Esophagus squamous epithelium (tissue), 5 donors: ENCODE results near the gene LDLRAD4. TPM values are rescaled to one million over a fixed set of nuclear protein-coding genes. Genes with fewer than 3 reads are reported as not detected.

Experiments
- DNase-seq: peaks from one replicate; lab custom pipeline; 2025; lab: John Stamatoyannopoulos, UW
- H3K27ac ChIP-seq, 4 donors: fragments of 200-600 bp; sonication (generic); one replicate each; pipeline ENCODE4 v1.5.1; 2016 to 2019; ENCODE audit warnings: mild to moderate bottlenecking in 1 of 4
- H3K27me3 ChIP-seq, 4 donors: fragments of 200-600 bp; sonication (generic); 1 replicate in 3 of 4; 2 replicates in 1 of 4; pipeline versions ENCODE4 v1.5.1 to v1.6.0; 2017 to 2021; ENCODE audit warnings: antibody characterized with exemption in 1 of 4
- H3K36me3 ChIP-seq, 3 donors: fragments of 200-600 bp; sonication (generic); one replicate each; pipeline ENCODE4 v1.5.1; 2016 to 2019
- H3K4me1 ChIP-seq, 3 donors: fragments of 200-600 bp; sonication (generic); one replicate each; pipeline ENCODE4 v1.5.1; 2017 to 2019
- H3K4me3 ChIP-seq, 4 donors: fragments of 200-600 bp; sonication (generic); 1 replicate in 3 of 4; 2 replicates in 1 of 4; pipeline ENCODE4 v1.5.1; 2016 to 2019; ENCODE audit warnings: mild to moderate bottlenecking in 2 of 4, moderate library complexity in 1 of 4
- H3K9me3 ChIP-seq, 3 donors: fragments of 200-600 bp; sonication (generic); one replicate each; pipeline ENCODE4 v1.5.1; 2016 to 2019
- CTCF ChIP-seq, 6 experiments: fragments of 450-650 bp in 4 of 6; fragments of 200-600 bp in 2 of 6; sonication (generic) in 2 of 6; IDR thresholded peaks; one replicate each; pipeline ENCODE4 v1.5.1; 2016 to 2019; ENCODE audit warnings: antibody characterized with exemption in 6 of 6, mild to moderate bottlenecking in 4 of 6, moderate library complexity in 4 of 6
- POLR2A ChIP-seq, 4 donors: fragments of 450-650 bp; IDR thresholded peaks; one replicate each; pipeline ENCODE4 v1.6.1; 2017; ENCODE audit warnings: antibody characterized with exemption in 4 of 4, mild to moderate bottlenecking in 4 of 4, moderate library complexity in 3 of 4
- WGBS, 2 donors: methylation state at CpG; one replicate each; pipeline ENCODE4 v1.1.5; 2018; 5-methylcytosine and 5-hydroxymethylcytosine counted together
- intact Hi-C: fragments of 100-400 bp; cut with DNase I; formaldehyde crosslinking; loops from one replicate; pipeline ENCODE4 v1.15.0; 2022
- total RNA-seq, 4 donors: library from RNA; depleted of rRNA; stranded (reverse); fragments of >200 nt; gene quantifications; one replicate each; pipeline ENCODE4 v1.1.0, GENCODE V29; 2016
- donor health status: DM: yes; HTN: yes; CAD: no.

Gene LDLRAD4
- total RNA-seq, 4 donors from 2014 or later: 0.91 to 17.9 (median 6.8) TPM

GRCh38 chr18:13376298-13376840 is 157.8 kb downstream of the LDLRAD4 start:
- no peak for DNase-seq
- Histone ChIP-seq H3K4me3 (peak overlapping the region in 1 of 4 donors; percentile 8), H3K9me3 (no peaks in the 10 kb centered on the region), H3K27ac (peak overlapping the region in 2 of 4 donors; percentile 33 to 69), H3K36me3 (no peaks in the 10 kb centered on the region), H3K4me1 (peaks cover 6 to 60% (median 33%) of the 10 kb centered on the region in 3 donors), H3K27me3 (no peaks in the 10 kb centered on the region)
- WGBS, 2 donors: 85 to 96% methylated on average over 8 to 11 of the region's 23 CpGs
- intact Hi-C loops: no loop called here
- no peak for TF ChIP-seq CTCF (IDR thresholded peaks at IDR 0.05)
- TF ChIP-seq POLR2A (IDR thresholded peaks at IDR 0.05): no peak

GRCh38 chr18:13376841-13377351 is 158.3 kb downstream of the LDLRAD4 start:
- no peaks in the 10 kb centered on the region for H3K9me3 ChIP-seq
- H3K27ac ChIP-seq: peak overlapping the region in 2 of 4 donors; percentile 33 to 69
- H3K36me3 ChIP-seq: no peaks in the 10 kb centered on the region
- peaks cover 6 to 61% (median 35%) of the 10 kb centered on the region in 3 donors for H3K4me1 ChIP-seq
- no peak for TF ChIP-seq POLR2A (IDR thresholded peaks at IDR 0.05)
- 80 to 84% methylated on average over 4 to 9 of the region's 14 CpGs for WGBS, 2 donors
- H3K27me3 ChIP-seq: no peaks in the 10 kb centered on the region
- intact Hi-C loops: no loop called here
- peak overlapping the region in 1 of 4 donors; percentile 8 for H3K4me3 ChIP-seq
- no peak for DNase-seq

- no peak for DNase-seq
- intact Hi-C loops: no loop called here
Measured at GRCh38 chr18:13377496-13377895, 158.9 kb downstream of the LDLRAD4 start.

GRCh38 chr18:13378150-13378549 is 159.6 kb downstream of the LDLRAD4 start:
- no peaks in the 10 kb centered on the region for H3K9me3 ChIP-seq
- H3K27ac ChIP-seq: no peak overlapping the region
- DNase-seq: no peak
- intact Hi-C loops: no loop called here
- no peak for TF ChIP-seq POLR2A (IDR thresholded peaks at IDR 0.05)
- no peak for TF ChIP-seq CTCF (IDR thresholded peaks at IDR 0.05)
- no peaks in the 10 kb centered on the region for H3K36me3 ChIP-seq
- peaks cover 6 to 65% (median 36%) of the 10 kb centered on the region in 3 donors for H3K4me1 ChIP-seq
- H3K4me3 ChIP-seq: no peak overlapping the region
- H3K27me3 ChIP-seq: no peaks in the 10 kb centered on the region
- 64 to 91% methylated on average over 6 to 9 of the region's 9 CpGs for WGBS, 2 donors

More at GRCh38 chr18:13377496-13377895, 158.9 kb downstream of the LDLRAD4 start:
- H3K27ac ChIP-seq: peak overlapping the region in 1 of 4 donors; percentile 33
- WGBS, 2 donors: 84 to 100% methylated on average over 6 to 7 of the region's 8 CpGs
- TF ChIP-seq POLR2A (IDR thresholded peaks at IDR 0.05) (no peak), CTCF (IDR thresholded peaks at IDR 0.05) (no peak)
- no peak overlapping the region for H3K4me3 ChIP-seq
- H3K36me3 ChIP-seq: no peaks in the 10 kb centered on the region
- no peaks in the 10 kb centered on the region for H3K9me3 ChIP-seq
- peaks cover 6 to 60% (median 32%) of the 10 kb centered on the region in 3 donors for H3K4me1 ChIP-seq
- no peaks in the 10 kb centered on the region for H3K27me3 ChIP-seq

- WGBS, 2 donors: 67 to 68% methylated on average over 6 to 7 of the region's 7 CpGs
Measured at GRCh38 chr18:13379062-13379865, 160.7 kb downstream of the LDLRAD4 start.

More at GRCh38 chr18:13379062-13379865, 160.7 kb downstream of the LDLRAD4 start:
- H3K27ac ChIP-seq: peak overlapping the region in 1 of 4 donors; percentile 37
- intact Hi-C loops: no loop called here
- no peaks in the 10 kb centered on the region for H3K9me3 ChIP-seq
- DNase-seq: no peak
- no peaks in the 10 kb centered on the region for H3K27me3 ChIP-seq
- TF ChIP-seq CTCF (IDR thresholded peaks at IDR 0.05): no peak
- no peak for TF ChIP-seq POLR2A (IDR thresholded peaks at IDR 0.05)
- no peaks in the 10 kb centered on the region for H3K36me3 ChIP-seq
- H3K4me3 ChIP-seq: no peak overlapping the region
- peaks cover 6 to 70% (median 36%) of the 10 kb centered on the region in 3 donors for H3K4me1 ChIP-seq
